ENCODE data around the gene PRKAR1B. TPM values are rescaled to one million over a fixed set of nuclear protein-coding genes. Genes with fewer than 3 reads are reported as not detected.

The PRKAR1B gene
- total RNA-seq, 1 donor from 2014 or later = 14.7 TPM

DNA sequence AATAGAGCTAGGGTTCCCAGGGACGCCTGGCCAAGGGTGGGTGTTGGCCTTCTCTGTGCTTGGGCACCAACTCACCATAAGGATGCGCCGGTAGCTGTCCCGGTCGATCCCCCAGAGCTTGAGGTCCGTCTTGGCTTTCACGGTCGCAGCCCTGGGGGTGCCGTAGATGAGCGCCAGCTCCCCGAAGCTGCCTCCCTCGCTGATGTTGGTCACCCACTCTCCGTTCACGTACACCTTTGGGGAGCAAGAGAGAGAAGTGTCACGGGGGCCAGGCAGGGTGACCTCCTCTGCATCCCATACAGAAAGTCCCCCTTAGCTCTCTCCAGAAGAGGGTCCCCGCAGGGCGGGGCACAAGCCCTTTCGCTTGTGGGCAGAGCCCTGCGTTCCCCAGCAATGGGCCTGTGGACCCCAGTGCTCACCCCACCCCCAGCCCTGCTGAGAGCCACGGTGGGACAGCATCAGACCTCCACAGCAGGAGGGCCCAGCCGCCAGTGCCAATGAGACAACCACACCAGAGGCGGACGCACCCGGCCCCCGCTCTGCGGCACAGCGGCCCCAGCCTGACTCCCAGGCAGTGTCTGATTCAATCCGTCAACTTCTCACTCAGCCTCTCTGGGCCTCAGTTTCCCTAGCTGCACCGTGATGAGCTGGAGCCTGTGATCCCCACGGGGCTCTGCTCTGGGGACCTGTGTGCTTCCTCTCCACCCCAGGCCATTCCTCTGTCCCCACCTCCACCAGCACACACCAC lies 130.8 kb downstream of the PRKAR1B start:
- no peaks in the 10 kb centered on the region for H3K9me3 ChIP-seq (ENCODE audit: insufficient read depth, low read depth, low read length)
- Mint-ChIP-seq H3K27me3 (ENCODE audit: low read depth, unreplicated experiment) (peaks cover 10% of the 10 kb centered on the region), H3K4me1 (ENCODE audit: low read depth, unreplicated experiment) (peaks cover 2% of the 10 kb centered on the region), H3K9me3 (ENCODE audit: unreplicated experiment) (peaks cover 3% of the 10 kb centered on the region), H3K36me3 (ENCODE audit: low read depth, unreplicated experiment) (peaks cover 4% of the 10 kb centered on the region), H3K27ac (ENCODE audit: unreplicated experiment) (no peak overlapping the region), H3K4me3 (ENCODE audit: unreplicated experiment) (no peak overlapping the region)
- DNase-seq (ENCODE audit: low read depth) (no peak), FAIRE-seq (no peak)
- peaks cover 2% of the 10 kb centered on the region for H3K4me1 ChIP-seq (ENCODE audit: insufficient read depth, low read length)
- no peaks in the 10 kb centered on the region for H3K79me2 ChIP-seq (ENCODE audit: insufficient read depth, low read length)
- TF ChIP-seq EZH2 (IDR thresholded peaks at IDR 0.05; ENCODE audit: insufficient read depth, low read length) = no peak
- TF ChIP-seq CTCF (IDR thresholded peaks at IDR 0.05; ENCODE audit: insufficient read depth, low read depth, low read length) = no peak
- no peak overlapping the region for H3K27ac ChIP-seq (ENCODE audit: low read depth, low read length)
- no peak overlapping the region for H3K4me2 ChIP-seq (ENCODE audit: low read length)
- no peak overlapping the region for H2AFZ ChIP-seq (ENCODE audit: low read depth, low read length)
- H3K36me3 ChIP-seq (ENCODE audit: insufficient read depth, low read length) = no peaks in the 10 kb centered on the region
- H4K20me1 ChIP-seq (ENCODE audit: insufficient read depth, low read length) = no peaks in the 10 kb centered on the region
- H3K9ac ChIP-seq (ENCODE audit: low read length) = no peak overlapping the region
- H3K27me3 ChIP-seq (ENCODE audit: insufficient read depth, low read length) = no peaks in the 10 kb centered on the region
- H3K4me3 ChIP-seq (ENCODE audit: insufficient read depth, low read depth, low read length) = no peak overlapping the region

DNA sequence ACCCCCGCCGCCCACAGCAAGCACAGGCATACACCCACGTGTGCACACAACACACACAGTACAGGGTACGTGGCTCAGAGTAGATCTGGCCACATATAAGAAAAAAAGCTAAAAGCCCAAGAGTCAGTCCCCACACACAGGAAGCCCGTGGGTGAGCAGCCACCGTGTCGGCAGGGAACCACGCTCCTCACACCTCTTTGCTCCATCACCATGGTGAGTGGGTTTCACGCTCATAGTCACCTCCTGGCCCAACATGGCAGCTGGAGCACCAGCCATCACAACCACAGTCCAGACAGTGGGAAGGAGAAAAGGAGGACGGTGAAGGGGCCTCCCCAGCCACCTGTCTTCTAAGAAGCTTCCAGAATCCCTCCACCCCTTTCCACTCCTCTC lies 131.5 kb downstream of the PRKAR1B start:
- Histone ChIP-seq H3K27me3 (ENCODE audit: insufficient read depth, low read length) (no peaks in the 10 kb centered on the region), H3K9me3 (ENCODE audit: insufficient read depth, low read depth, low read length) (no peaks in the 10 kb centered on the region)

More for the DNA sequence above, 131.5 kb downstream of the PRKAR1B start:
- Histone ChIP-seq H2AFZ (ENCODE audit: low read depth, low read length) (no peak overlapping the region), H4K20me1 (ENCODE audit: insufficient read depth, low read length) (no peaks in the 10 kb centered on the region), H3K27ac (ENCODE audit: low read depth, low read length) (no peak overlapping the region), H3K4me3 (ENCODE audit: insufficient read depth, low read depth, low read length) (no peak overlapping the region), H3K79me2 (ENCODE audit: insufficient read depth, low read length) (no peaks in the 10 kb centered on the region), H3K4me2 (ENCODE audit: low read length) (no peak overlapping the region), H3K36me3 (ENCODE audit: insufficient read depth, low read length) (no peaks in the 10 kb centered on the region), H3K4me1 (ENCODE audit: insufficient read depth, low read length) (peaks cover 4% of the 10 kb centered on the region), H3K9ac (ENCODE audit: low read length) (no peak overlapping the region)
- peaks cover 10% of the 10 kb centered on the region for H3K27me3 Mint-ChIP-seq (ENCODE audit: low read depth, unreplicated experiment)
- peaks cover 2% of the 10 kb centered on the region for H3K4me1 Mint-ChIP-seq (ENCODE audit: low read depth, unreplicated experiment)
- H3K36me3 Mint-ChIP-seq (ENCODE audit: low read depth, unreplicated experiment) = peaks cover 4% of the 10 kb centered on the region
- no peak for DNase-seq (ENCODE audit: low read depth)
- TF ChIP-seq EZH2 (IDR thresholded peaks at IDR 0.05; ENCODE audit: insufficient read depth, low read length) (no peak), CTCF (IDR thresholded peaks at IDR 0.05; ENCODE audit: insufficient read depth, low read depth, low read length) (no peak)
- H3K9me3 Mint-ChIP-seq (ENCODE audit: unreplicated experiment) = peaks cover 3% of the 10 kb centered on the region
- H3K4me3 Mint-ChIP-seq (ENCODE audit: unreplicated experiment) = no peak overlapping the region
- FAIRE-seq = no peak
- H3K27ac Mint-ChIP-seq (ENCODE audit: unreplicated experiment) = no peak overlapping the region

All from astrocyte (in vitro differentiated cells and primary cell).